Stimulated activated CD8-positive, alpha-beta memory T cell treated with anti-CD3 and anti-CD28 coated beads, Interleukin-12 subunit alpha, Interleukin-12 subunit beta, amount 100 ng/mL, for 4 hours (primary cell): Measurements from ENCODE around the gene PDZRN4.
"Not testable (repeated sequence)": the region's sequence is repeated elsewhere in the genome, so short reads cannot be mapped to it uniquely, and the experiment has no call there.

Experiments used
- DNase-seq: peaks from one replicate; pipeline ENCODE4 v3.0.0-alpha.2; 2020; ENCODE audit warnings: low read depth

Gene PDZRN4

DNA sequence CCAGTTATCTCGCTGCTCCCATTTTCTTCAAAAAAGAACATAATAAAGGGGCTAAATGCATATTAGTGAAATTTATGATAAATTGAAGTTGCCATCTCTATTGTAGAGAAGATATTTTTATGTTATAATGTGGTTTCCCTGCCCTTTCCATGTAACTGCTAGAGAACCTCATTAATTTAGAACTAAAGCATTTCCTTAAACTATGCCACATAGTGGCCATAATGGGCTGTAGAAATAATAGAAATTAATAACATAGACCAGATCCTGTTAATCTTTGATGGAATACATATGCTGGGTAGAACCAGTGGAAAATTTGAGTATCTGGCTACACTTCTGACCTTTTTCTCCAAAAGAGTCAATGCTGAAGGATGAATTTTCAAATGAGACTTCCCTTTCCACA lies 376.7 kb downstream of the PDZRN4 start:
- DNase-seq: no peak

DNA sequence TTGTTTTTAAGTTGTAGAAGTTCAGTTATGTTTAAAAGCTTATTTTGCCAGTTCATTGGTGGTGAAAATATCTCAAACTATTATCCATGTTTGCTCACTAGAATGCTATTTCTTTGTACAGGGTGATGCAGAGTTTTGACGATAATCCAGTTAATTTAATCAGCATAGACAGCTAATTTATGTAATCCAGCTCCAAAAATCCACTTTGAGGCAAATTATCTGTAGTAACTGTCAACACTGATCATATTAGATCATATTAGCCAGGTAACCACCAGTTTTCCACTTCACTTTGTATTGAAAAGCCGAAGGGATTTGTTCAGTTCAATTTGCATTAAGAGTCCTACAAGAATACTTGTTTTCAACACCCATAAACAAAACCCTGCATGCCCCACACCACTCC lies 378.6 kb downstream of the PDZRN4 start:
- no peak for DNase-seq

DNA sequence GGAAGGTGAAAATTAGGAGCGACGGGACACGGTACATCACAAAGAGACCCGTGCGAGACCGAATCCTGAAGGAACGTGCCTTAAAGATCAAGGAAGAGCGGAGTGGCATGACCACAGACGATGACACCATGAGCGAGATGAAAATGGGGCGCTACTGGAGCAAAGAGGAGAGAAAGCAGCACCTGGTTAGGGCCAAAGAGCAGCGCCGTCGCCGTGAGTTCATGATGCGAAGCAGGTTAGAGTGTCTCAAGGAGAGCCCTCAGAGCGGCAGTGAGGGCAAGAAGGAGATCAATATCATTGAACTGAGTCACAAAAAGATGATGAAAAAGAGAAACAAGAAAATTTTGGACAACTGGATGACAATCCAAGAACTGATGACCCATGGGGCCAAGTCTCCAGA lies 385.3 kb downstream of the PDZRN4 start:
- DNase-seq: no peak

DNA sequence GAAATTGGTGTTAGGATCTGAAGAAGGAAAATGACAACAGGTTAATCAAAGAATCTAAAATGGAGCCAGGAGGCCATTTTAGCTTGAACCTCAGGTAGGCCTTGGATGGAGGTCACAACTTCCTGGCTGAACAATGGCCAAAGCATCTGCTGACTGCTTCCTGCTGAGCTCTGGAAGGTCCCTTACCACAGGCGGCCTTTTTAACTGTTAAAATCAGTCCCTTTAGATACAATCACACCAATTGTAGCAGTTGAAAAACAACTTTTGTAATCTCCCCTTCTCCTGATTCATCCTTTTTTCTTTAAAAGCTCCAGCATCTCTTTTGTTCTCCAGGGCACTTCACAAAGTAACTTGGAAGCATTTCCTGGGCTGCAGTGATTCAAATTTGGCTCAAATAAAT lies 388.8 kb downstream of the PDZRN4 start:
- DNase-seq: no peak

DNA sequence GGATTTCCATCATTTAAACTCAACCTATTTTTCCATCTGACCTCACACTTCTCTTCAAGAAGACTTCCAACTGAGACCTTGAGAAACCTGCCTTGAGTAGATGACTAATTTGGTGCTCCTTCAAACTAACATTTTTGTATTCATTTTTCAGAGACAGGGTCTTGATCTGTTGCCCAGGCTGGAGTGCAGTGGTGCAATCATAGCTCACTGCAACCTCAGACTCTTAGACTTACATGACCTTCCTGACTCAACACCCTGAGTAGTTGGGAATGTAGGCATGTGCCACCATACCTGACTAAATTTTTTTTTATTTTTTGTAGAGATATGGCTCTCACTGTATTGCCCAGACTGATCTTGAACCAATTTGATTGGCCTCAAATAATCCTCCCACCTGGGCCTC lies 389.9 kb downstream of the PDZRN4 start:
- DNase-seq: no peak

DNA sequence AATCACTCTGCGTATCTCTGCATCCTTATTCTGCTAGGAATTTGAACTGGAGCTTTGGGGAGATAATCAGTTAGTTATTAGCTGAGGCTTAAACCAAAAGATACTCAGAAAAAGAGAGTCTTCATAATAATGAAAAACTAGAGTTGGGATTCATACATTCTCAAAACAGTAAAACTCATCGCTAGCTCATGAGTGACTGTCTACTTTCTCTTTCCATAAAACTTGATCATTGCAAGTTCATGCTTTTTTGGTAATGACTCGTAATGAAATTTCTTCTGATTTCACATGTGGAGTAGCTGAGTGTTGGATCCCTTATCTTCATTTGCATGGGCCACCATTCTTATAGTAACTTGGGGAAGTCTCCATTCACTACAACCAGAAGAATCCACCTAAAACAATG lies 397.7 kb downstream of the PDZRN4 start:
- DNase-seq: no peak

DNA sequence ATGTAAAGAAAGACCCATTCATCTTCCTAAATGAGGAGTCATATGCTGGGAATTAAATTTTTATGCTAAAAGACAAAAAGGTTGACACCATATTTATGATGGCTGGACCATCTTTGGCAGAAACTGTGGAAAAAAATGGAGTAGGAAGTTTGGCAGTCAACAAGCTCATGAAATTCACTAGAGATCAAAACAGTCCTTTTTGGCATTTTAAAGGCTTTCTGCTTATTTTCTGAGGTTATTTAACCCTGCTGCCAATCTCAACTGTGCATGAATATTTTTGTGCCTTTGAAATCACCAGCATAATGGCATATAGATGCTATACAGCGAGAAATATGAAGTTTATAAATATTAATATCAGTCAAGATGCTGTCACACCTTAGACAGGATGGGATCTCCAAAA lies 399.5 kb downstream of the PDZRN4 start:
- no peak for DNase-seq

DNA sequence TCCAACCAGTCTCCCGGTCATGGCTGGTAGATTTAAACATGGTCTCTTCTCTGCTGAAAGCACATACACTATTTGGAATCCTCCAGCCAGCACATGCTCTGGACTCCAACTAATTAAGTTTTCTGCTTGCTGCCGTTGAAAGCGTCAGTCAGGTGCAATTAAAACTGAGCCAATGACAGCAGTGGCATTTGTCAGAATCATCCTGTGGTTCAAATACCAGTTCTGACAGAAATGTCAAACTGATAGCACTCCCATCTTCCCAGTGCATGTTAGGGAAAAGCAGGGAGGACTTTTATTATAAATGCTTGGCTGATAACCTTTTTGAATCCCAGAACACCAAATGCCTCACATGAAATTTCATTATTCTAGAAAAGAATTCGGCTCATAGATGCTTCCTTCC lies 401.8 kb downstream of the PDZRN4 start:
- no peak for DNase-seq

DNA sequence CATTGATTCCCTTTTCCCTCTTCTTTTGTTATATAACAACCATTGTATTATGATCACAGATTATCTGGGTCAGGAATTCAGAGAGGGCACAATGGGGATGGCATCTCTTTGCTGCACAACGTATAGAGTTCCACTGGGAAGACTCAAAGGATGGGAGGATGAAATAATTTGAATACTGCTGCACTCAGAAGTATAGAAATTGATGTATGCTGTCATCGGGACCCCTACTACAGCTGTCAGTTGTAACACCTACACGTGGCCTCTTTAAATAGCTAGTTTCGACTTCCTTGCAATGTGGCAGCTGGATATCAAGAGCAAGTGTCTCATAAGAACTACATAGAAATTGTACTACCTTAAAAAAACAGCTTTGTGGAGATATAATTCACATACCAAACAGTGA lies 408.1 kb downstream of the PDZRN4 start:
- no peak for DNase-seq

DNA sequence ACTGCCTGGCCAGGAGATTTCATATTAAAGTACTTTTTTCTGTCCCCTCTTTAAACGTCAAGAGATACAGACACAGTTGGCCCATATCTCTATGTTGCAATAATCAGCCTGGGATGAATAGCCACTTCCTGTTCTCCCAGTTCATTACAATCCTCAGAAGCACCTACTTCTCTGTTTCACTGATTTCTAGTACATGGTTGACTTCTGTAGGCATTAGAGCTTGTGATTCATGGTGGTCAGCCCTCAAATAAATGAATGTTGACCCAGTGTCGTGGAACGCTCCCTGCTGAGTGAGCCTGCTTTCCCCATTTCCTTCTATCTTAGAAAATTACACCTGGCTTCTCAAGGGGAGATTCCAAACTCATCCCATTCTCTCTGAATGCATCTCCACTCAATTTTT lies 416.7 kb downstream of the PDZRN4 start:
- no peak for DNase-seq

DNA sequence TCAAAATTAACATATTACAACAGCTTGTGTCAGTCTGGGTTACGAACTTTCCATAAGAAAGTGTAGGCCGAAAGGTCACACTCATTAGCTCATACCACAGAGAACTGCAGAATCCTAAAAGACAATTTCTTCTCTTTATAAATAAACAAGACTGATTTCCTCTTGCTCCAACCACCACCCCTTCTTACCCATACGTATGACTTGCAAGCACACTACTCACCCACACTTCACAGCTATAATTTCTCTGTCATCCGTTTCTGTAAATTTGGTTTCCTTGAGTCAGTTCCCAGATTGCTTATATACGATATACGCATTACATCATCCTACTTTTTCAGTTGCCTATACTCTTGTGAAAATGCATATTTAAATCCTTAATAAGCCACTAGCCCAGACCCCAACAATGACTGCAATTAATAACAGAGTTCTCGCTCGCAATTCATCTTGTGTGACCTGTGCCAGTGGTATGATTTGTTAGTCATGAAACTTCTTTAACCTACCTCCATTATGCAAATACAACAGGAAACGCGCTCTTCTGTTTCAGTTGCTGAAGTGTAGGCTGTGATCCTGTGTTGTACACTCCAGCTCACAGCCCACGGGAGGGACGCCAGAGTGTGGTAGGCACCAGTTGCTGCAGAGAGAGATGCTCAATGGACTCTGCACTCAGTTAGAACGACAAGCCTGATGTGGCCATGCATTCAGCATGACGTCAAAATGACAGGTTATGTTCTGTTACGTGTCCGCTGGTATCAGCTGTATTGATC lies 417.6 kb downstream of the PDZRN4 start:
- no peak for DNase-seq

DNA sequence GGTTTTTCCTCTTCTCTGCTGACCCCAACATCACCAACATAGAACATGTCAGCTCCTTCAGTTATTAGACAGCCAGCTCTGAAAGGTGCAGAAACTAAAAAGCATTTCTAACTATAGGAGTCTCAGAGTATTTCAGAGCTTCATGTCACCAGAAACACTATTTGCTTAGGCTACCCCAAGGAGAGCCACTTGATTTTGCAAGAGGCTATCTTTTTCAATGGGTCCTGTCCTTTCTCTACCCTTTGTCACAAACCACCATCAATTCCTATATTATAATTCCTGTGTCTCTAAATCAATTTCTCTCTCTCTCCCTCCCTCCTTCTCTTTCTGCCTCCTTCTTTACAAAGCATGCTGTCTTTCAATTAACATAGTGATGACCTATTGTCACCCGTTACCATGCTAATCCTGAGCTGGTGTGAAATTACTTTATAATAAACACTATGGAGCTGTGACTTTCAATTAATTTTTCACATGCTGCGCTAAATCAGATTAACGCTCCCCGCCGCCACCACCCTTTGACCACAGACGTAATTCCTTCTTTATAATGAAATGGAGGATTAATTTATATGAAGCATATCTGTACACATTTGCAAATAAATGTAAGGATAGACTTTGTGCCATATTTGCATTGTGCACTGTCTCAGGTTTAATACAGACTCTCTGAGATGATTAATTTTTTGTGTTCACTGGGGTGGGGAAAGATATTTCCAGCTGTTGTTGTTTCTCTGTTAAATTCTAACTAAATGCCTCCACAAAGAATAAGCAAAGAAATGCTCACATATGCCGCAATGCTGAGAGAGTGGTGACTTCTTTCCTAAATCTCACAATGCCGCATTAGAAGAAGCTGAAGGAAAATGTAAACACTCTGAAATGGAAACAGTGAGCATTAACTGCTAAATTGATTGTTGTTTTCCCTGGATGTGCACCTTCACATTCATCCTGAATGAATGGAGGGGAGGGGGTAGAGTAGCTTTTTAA lies 418.6 kb downstream of the PDZRN4 start:
- DNase-seq: no peak

DNA sequence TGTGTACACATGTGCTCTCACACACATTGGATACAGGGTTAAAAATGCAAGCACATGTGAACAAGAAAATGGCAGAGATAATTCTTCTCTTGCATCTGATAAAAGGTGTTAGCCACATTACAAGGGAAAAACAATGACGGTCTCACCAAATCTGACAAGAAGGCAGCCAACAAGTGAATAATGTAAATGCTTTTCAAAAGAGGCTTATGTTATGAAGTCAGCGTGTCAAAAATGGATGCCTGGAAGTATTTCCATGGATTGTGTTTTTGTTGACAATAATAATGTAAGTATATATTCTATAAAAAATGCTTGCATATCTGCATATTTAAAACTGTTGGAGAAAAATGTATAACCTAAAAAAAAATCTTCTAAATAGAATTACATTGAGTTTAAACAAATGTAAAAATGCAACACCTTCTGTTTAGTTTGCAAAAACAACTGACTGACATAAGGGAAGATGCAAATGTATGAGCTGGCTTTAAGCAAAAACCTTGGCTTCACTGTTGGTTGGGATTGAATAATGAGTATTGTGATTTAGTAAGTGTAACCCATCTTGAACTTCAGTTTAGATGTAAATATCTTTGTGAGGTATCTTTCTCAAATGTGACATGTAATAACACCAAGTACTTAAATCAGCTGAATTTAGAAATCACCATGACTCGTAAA lies 424.9 kb downstream of the PDZRN4 start:
- no peak for DNase-seq

DNA sequence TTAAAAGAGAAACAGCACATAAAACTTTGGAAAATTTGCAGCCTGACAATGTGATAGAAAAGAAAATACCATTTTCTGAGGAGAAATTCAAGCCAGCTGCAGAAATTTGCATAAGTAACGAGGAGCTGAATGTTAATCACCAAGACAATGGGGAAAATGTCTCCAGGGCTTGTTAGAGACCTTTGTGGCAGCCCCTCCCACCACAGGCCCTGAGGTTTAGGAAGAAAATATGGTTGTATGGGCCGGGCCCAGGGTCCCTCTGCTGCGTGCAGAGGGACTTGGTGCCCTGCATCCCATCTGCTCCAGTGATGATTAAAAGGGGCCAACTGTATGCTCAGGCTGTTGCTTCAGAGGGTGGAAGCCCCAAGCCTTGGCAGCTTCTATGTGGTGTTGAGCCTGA lies 427.1 kb downstream of the PDZRN4 start:
- not testable (repeated sequence) for DNase-seq

DNA sequence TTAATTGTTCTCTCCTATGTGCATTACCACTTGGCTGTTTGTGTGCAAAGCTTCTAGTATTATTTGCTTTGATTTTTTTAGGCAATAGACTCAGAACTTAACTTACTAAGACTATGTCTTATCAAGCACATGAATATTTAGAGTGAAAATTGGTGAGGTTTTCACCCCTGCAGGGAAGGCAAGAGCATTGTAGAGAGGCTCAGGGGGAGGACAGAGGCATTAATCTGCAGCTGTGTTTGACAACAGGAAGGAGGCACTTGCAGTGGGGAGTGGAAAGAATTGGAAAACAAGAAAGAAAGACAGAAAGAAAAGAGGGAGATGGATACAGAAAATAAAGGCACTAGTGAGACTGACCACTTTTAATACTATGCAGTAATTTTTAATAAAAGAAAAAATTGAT lies 431.6 kb downstream of the PDZRN4 start:
- DNase-seq: no peak

DNA sequence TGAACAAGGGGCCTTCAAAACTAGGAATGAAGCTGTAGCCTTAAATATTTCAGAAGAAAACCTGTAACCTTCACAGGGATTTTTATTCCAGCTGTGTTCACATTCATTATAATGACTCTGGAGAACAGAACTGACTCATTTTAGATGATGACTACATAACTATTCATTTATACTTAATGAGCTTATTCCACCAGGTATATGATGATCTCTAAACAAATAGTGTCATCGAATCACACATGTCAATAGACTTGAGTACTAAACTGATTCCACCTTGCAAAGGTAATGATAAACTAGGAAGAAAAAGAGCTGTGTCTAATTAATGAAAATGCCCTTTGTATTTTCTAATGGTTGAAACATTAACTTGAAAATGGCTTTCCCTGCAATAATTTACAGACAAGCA lies 433.2 kb downstream of the PDZRN4 start:
- no peak for DNase-seq
